DMS153 treated with DMSO at 0.1 percent for 48 hours (cell line): ENCODE data around the gene FGFBP1.
A peak's percentile ranks its signal among the peaks of the same experiment; 100 is the strongest.

Experiments used
- DNase-seq: peaks from one replicate; lab custom pipeline; 2025; ENCODE audit not compliant: unreplicated experiment; lab: John Stamatoyannopoulos, UW

The FGFBP1 gene

DNA sequence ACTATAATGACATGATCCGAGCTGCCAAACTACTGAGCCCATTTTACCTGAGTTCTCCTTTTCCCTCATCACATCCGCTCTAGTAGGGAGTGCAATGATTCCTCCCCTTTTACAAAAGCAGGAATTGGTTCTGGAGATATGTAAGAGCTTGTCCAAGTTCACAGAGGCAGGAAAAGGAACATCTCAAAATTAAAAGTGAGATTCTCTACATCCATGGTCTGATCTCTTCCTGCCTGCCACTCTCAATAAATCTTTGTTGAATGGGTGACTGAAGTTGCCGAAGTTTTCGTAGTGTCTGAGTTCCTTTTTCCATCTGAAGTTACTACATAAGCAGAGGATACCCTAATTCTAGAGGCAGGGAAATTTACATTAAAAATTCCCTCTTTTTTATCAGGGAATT lies at the start of gene FGFBP1:
TSS of gene FGFBP1 (minus strand) at position 101 of the 400 bp plus-strand sequence. CDS start 2,108 bp downstream, outside the sequence.
- no peak for DNase-seq

DNA sequence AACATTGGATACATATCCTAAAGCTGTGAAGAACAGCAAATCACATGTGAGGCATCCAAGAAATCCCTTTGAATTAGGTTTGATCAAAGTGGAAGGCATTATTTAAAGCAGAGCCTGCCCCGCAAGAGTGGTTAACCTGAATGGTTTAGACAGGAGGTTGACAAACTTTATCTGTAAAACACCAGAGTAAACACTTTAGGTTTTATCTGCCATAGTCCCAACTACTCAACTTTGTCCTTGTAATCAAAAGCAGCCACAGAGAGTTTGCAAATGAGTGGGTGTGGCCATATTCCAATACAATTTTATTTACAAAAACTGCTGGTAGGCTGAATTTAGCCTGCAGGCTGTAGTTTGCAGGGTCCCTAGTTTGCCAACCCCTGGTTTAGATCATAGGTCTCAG lies 49.7 kb upstream of the FGFBP1 start:
- no peak for DNase-seq

DNA sequence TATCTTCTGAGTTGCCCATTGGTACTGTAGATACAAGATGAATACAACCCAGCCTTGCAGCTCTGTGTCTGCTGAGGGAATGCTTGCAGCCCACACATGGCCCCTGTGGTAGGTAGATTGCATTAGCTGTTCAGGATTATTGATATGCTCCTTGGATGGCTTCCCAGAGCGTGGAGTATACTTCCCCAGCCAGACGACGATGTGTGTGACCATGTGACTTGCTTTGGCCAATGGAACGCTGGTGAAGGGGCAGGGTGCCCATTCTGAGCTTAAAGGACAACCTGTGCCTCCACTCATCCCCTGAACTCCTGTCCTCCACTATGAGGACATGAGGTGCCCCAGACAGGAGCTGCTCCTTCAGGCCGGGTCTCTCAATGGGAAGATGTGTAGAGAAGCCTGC lies 48.4 kb upstream of the FGFBP1 start:
- no peak for DNase-seq

DNA sequence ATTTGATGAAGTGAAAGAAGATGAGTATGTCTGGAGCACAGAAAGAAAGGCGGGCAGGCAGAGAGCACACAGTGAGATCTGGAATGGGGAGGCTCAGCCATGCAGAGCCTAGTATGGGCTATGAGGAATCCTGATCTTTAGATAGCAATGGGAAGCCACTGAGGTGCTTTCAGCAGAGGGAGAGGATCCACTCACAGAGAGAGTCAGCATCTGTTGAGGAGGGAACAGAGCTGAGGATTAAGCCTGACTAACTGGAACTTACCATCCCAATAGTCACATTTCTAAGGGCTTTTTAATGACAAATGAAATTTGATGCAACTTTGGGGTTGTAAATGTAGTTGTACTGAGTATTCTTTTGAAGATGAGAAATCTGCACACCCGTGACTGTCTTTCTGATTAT lies 45.1 kb upstream of the FGFBP1 start:
- DNase-seq: no peak

DNA sequence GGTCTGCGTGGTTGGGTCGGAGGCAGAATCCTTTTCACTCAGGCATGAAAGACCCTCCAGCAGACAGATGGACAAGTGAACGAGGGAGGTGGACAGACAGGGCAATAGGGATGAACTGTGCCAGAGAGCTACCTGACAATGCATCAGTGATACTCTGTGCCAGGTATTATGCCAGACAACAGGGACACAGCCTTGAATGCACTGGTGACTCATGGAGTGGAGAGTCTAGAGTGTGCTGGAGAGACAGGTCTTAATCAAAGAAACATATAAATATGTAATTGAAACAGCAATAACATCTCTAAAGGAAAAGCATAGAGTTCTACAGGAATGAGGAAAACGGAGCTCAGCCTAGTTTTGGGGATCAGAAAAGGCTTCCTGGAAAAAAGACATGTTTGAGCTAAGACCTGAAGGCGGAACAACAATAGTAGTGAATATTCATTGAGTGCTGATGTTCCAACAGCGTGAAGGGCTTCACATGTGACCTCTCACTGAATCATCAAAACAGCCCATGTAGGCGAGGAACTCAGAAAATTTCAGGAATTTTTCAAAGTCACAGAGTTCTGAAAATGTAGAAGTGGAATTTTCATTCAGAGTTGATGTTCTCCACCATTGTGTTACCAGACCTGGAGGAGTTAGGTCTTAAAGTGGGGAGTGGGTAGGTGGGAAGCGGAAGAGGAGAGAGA lies 44.4 kb upstream of the FGFBP1 start:
- DNase-seq: no peak

DNA sequence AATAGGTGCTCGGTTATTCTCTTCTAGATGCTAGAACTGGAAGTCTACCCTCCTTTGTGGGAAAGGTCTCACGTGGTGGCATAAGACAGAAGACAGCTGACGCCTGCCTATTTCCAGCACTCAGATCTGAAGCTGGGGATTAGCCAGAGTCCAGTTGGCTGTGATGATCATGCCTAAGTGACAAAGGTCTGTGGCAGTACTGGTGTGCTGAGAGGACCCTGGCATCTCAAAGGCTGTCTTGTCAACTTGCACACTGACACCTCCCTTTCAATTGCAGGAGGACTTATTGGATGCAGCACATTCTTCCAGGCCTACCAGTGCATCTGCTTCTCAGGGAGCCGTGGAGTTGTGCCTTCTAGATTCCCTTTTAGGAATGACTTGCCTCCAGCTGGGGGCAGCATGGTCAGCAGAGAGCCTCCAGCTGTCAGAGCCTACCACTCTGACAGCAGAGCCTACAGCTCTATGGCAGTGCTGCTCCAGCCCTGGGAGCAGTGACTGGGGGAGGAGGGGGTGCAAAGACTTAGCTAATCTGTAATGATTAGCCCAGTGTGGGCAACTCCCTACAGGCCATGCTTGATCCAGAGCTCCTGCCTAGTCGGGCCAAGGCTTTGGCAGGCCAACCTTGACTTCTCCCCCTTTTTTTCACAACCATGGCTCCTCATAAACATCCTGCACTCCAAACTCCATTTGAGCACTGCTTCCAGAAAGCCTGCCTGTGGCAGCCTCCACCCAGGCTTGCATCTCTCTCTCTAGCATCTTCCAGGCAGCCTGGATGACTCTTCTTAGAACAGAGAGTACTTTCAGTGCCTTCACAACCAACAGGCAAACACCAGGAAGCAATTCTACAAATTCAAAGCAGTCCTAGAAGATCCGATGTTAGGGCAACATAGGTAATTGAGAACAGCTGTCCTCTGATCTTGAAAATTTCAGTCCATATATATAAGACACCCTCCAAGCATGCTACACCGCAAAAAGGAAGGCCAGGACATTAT lies 38.2 kb upstream of the FGFBP1 start:
- no peak for DNase-seq

DNA sequence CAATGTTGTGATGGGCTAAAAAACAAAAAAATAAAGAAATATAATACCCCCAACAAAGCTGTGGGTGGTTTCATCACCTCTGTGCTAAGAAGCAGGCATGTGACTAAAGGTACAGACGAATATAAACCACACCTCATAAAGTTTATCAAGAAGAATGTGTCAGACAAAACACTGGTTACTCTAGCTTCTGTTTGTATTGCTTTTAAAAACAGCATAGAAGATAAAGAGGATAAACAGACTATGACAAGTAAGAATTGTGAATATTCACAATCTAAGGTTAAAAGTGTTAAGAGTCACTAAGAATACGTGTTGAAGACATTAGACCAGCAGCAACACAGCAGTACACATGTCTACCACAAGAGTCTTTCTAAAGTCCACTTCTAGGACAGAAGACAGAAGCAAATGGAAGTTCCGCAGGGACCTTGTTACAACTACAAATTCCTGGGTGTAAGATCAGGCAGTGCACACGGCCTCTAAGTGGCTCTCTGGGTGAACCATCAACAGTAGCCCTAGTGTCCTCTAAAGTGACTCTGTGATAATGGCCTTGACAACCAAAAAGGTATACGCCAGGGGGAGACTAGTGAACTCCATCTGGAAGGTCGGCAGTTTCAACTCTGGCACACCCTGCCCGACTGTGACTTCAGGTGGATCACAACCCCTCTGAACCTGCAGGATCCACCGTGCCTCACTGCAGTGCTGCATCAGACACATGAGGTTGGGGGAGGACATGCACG lies 32.7 kb upstream of the FGFBP1 start:
- no peak for DNase-seq

DNA sequence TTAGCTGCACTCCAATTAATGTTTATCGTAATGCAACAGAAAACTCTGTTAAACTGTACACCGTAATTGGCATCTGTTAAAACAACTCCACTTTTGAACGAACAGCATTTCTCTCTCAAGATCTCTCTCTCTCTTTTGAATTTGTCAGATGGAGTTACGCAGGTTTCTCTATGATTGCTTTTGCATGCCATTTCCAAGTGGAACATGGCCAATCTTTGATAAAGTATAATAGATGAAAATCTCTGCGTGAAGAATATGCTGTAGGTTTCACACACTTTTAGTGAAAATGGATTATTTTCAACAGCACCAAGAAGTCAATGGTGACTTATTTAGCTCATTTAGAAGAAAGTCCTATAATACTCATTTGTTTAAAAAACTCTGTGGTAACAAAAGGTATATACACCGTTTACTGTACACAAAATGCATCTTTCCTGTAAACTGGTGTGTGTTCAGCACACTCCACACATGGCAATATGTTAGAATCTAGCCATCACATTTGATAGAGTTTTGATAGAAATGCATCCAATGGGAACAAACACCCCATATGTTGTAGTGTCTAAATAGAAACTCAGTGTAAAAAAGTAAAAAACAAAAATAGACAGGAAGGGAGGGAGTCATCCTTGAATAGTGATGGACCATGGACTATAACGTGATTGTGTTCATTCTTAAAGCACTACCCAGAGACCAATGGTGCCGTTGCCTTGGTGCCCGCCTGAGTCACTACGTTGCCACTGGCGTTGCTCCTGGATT lies 30.2 kb upstream of the FGFBP1 start:
- no peak for DNase-seq

DNA sequence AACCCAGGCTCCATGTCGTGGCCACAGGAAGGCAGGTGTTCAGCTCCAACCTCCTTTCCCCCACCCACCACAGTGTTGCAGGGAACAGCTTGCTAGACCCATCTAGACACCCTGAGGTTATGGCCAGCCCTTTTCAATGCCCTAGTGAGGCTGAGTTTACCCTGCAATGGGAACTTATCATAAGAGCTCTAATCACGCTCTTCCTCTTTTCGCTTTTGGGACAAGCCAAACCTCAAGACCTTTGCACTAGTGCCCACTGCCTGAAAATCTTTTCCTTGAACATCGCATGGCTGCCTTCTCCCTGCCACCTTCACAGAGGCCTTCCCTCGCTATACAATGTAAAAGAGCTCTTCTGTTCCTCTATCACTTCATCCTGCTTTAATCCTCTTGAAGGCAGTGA lies 26.8 kb upstream of the FGFBP1 start:
- DNase-seq: no peak

DNA sequence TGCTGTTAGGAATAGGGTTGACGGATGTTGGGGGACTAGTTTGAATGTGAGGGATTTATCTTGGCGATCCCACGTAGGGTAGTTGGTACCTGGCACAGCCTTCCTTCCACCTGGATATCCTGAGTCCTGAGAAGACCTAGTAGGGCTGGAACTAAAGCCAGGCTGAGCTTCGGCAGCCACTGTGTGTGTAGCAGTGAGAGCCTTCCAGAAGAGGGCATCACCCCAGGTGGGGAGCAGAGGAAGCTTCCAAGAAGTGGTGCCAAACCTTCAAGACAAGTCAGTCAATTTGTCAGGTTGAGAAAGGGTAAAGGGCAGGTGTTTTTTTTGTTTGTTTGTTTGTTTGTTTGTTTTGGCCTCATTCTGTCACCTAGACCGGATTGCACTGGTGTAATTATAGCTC lies 25.6 kb upstream of the FGFBP1 start:
- no peak for DNase-seq

DNA sequence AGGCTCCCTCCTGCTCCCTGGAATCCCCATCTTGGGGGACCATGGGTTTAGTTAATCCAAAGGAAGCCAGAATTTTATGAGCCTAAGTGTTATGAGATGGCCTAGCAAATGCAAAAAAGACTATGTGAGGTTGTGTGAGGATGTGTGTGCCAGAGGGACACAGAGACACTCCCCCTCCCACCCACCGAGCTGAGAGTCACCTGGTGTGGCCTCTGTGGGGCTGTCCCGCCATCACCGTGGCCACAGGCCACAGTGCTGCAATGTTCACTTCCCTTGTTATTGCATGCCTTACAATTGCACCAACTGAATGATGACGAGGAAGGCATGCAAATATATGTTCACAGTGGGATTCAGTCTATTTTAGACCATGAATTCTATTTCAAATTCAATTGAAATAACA lies 25.0 kb upstream of the FGFBP1 start:
- no peak for DNase-seq

DNA sequence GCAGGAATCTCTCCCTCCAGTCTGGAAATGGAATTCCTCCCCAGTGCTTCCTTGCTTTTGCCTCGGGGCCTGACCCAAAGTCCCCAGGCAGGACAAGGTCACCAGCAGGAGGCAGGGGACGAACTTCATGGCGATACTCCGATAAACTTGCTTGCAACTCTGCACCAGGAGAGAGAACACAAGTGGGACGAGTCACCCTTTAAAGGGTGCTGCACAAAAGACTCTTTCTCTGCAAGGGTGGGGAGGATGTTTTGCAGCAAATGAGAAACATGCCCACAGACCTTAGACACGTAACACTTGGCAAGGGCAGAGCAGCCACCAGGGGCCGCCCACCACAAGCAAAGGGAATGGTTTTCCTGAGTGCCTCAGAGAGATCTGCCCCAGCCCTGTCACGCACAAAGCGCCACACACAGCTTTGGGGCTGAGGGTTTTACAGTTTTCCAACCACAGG lies 24.5 kb upstream of the FGFBP1 start, which contains the start of gene FGFBP2:
TSS of gene FGFBP2 (minus strand) at position 175 of the 451 bp plus-strand sequence. CDS start at position 129, 46 bp downstream.
- no peak for DNase-seq

DNA sequence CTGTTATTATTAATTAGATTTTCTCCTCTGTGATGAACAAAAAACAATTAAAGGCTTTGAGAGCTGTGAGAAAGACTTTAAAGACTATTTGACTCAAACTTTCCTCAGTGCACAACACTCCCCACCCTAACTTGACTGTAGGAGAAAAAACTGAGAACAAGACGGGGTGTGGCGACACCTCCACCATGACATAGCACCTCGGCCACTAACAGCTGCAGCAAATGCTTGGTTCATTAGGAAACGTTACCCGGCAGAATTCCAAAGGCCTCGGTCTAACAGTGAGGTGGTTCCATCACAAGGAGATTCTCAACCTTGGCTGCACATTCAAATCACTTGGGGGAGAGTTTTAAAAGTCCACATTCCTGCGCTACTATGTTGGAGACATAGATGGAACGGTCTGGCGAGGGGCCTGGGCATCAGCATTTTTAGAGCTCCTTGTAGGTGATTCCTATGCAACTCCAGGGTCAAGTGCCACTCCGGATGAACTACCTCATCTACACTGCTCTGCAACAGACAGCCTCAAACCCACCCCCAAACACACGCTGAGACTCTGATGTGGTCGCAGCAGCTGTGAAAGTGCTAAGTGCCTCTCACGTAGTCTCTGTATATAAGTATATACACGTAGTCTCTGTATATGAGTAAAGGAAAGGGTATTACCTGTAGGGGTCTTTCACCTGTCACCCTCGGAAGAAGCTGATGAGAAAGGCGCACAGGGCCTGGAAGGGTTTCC lies 23.4 kb upstream of the FGFBP1 start:
- no peak for DNase-seq

DNA sequence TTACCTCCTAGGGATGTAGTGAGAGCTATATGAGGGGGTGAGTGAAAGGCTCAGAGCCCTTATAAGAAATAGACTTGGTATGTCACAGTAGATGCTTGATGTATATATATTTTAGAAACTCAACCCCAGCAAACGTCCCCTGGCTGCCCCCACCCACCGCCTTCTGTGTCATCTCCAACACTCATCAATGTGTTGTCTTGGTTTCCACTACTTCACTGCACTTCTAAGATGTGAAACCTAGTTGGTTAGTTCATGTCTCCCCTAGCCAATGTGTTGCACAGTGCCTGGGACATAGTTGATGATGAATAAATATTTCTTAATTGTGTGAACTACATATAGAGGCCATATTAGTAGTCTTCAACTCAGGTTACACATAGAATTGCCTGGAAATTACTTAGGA lies 20.0 kb upstream of the FGFBP1 start:
- no peak for DNase-seq

DNA sequence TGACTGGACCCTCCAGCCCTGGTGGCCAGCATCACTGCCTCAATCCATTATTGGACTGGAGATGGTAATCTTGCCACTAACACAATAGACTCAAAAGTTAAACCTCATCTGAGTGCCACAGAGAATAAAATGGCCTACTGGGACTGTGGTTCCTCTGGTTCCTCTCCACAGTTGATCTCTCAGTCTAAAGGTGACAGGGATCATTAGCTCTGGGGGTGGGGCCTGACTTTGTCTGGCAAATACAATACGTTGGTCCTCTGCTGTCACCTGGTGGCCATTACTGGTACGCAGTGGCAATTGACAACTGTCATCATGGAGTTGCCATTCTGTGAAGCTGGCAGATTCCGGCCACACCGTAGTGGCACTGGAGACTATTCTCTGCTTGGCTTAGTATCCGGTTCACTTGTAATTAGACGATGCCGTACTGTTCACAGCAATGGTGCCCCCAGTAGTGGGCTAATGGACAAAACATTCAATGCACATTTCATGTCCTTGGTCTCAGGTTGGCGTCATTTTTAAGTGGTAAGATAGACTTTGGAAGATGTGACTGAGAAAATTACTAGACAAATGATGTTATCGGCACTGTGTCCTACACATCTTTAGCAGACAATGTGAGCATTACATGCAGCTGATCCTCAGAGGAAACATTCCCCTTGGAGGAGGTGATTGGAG lies 17.8 kb upstream of the FGFBP1 start:
- DNase-seq: peak; percentile 21

DNA sequence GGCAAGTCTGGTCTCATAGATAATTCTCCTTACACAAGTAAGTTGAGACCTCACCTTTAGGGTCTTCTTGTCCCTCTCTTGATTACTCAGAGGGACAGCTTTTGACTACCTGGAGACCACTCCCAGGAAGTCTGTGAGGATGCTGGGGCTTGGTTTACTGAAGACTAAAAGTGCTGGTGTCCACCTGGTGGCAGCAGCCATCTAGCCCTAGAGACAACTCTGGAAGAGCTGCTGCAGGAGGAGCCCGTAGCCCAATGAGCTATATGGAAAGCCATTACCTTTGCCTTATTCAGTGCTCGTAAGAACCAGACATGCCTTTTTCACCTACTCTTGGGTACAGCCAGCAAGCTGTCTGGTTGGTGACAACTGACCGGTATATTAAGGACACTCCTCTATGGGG lies 17.1 kb upstream of the FGFBP1 start:
- no peak for DNase-seq

DNA sequence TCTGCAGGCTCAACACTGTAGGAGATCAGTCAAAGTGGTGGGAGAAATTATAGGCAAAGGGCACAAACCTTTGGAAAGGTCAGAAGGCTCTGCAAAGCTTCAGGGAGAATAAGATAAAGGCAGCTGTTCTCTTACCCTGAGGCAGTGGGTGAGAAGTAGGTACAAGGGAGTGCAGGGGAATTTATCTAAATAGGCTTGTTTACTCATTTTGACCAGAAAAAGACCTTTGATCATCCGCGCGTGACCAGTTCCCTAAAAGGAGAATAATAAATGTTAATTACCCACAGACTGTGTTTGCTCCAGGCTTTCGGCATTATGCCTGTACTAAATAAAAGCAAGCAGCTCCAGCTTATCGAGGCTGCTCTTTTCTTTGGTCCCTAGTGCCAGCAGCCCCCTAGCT lies 15.1 kb upstream of the FGFBP1 start:
- no peak for DNase-seq

DNA sequence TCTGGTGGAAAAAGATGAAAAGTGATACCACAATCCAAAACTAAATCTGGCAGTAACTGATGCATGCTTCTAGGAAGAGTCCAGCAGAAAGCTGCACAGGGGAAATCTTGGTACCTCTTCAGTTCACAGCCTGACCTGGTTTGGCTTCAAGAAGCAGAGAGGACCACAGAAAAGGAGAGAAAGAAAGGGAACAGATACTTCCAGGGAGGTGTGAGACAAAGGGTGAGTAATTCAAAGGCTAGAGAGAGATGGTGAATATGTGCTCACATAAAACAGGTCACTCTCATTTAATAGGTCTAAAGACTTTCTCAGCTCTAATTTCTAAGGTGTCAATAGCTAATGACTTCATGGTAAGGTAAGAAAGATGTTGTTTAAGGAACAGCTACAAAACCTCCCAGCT lies 13.2 kb upstream of the FGFBP1 start:
- DNase-seq: no peak

DNA sequence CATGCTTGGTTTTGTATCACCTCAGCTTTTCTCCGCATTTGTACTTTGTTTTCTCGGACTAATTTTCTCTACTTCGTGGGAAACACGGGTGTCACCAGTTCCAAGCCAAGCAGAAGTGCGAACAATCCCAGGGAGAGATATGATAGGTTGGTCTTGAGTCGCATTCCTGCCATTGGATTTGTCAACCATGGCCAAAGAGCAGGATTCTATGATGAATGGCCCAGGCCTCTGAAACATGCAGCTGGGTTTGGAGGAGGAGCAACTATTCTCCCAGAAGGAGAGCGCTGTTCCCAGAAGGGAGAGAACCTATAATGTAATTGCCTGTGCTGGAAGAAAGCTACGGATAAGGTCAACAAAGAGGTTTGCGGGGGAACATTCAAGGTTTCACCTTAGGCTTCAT lies 10.3 kb upstream of the FGFBP1 start:
- DNase-seq: no peak
